ENCODE results near the gene TPP1. TPM values are rescaled to one million over a fixed set of nuclear protein-coding genes. Genes with fewer than 3 reads are reported as not detected.

The TPP1 gene
- total RNA-seq, 1 donor from 2014 or later = 37.7 TPM

GRCh38 chr11:6606471-6607189, 12.6 kb downstream of the TPP1 start:
- no peak for TF ChIP-seq CTCF (IDR thresholded peaks at IDR 0.05; ENCODE audit: partially characterized antibody, unreplicated experiment)
- Mint-ChIP-seq H3K4me3 (ENCODE audit: unreplicated experiment) (peak overlapping the region; percentile 81), H3K27ac (ENCODE audit: unreplicated experiment) (peak overlapping the region; percentile 88), H3K9me3 (ENCODE audit: unreplicated experiment) (peaks cover 8% of the 10 kb centered on the region), H3K4me1 (ENCODE audit: low read depth, unreplicated experiment) (peaks cover 16% of the 10 kb centered on the region), H3K27me3 (ENCODE audit: unreplicated experiment) (peaks cover 11% of the 10 kb centered on the region), H3K36me3 (ENCODE audit: unreplicated experiment) (no peaks in the 10 kb centered on the region)
- DNase-seq = peak; percentile 90

- H3K36me3 Mint-ChIP-seq (ENCODE audit: unreplicated experiment) = no peaks in the 10 kb centered on the region
- H3K4me3 Mint-ChIP-seq (ENCODE audit: unreplicated experiment) = no peak overlapping the region
- no peak for TF ChIP-seq CTCF (IDR thresholded peaks at IDR 0.05; ENCODE audit: partially characterized antibody, unreplicated experiment)
- peaks cover 16% of the 10 kb centered on the region for H3K4me1 Mint-ChIP-seq (ENCODE audit: low read depth, unreplicated experiment)
- DNase-seq = no peak
- H3K9me3 Mint-ChIP-seq (ENCODE audit: unreplicated experiment) = peaks cover 6% of the 10 kb centered on the region
- no peak overlapping the region for H3K27ac Mint-ChIP-seq (ENCODE audit: unreplicated experiment)
- peaks cover 4% of the 10 kb centered on the region for H3K27me3 Mint-ChIP-seq (ENCODE audit: unreplicated experiment)
Measured at GRCh38 chr11:6604790-6605189, 14.4 kb downstream of the TPP1 start.

- peak; percentile 55 for DNase-seq
- Mint-ChIP-seq H3K9me3 (ENCODE audit: unreplicated experiment) (peaks cover 6% of the 10 kb centered on the region), H3K27me3 (ENCODE audit: unreplicated experiment) (peaks cover 4% of the 10 kb centered on the region), H3K27ac (ENCODE audit: unreplicated experiment) (no peak overlapping the region), H3K36me3 (ENCODE audit: unreplicated experiment) (no peaks in the 10 kb centered on the region), H3K4me1 (ENCODE audit: low read depth, unreplicated experiment) (peaks cover 16% of the 10 kb centered on the region), H3K4me3 (ENCODE audit: unreplicated experiment) (no peak overlapping the region)
- TF ChIP-seq CTCF (IDR thresholded peaks at IDR 0.05; ENCODE audit: partially characterized antibody, unreplicated experiment) = no peak
Measured at GRCh38 chr11:6604081-6604626, 15.1 kb downstream of the TPP1 start.

GRCh38 chr11:6603287-6604080, 15.7 kb downstream of the TPP1 start, which contains the start of the genes ILK and RRP8:
TSS of gene ILK (plus strand) at chr11:6603774. CDS start at chr11:6604272, 498 bp downstream.
TSS of gene RRP8 (minus strand) at chr11:6603616. CDS start at chr11:6603502, 114 bp downstream.
- H3K36me3 Mint-ChIP-seq (ENCODE audit: unreplicated experiment) = no peaks in the 10 kb centered on the region
- TF ChIP-seq CTCF (IDR thresholded peaks at IDR 0.05; ENCODE audit: partially characterized antibody, unreplicated experiment) = no peak
- peaks cover 2% of the 10 kb centered on the region for H3K27me3 Mint-ChIP-seq (ENCODE audit: unreplicated experiment)
- H3K4me1 Mint-ChIP-seq (ENCODE audit: low read depth, unreplicated experiment) = peaks cover 16% of the 10 kb centered on the region
- H3K27ac Mint-ChIP-seq (ENCODE audit: unreplicated experiment) = peak within 1 kb of the TSS; percentile 10
- peaks cover 6% of the 10 kb centered on the region for H3K9me3 Mint-ChIP-seq (ENCODE audit: unreplicated experiment)
- DNase-seq = peak; percentile 92
- no peak within 1 kb of the TSS for H3K4me3 Mint-ChIP-seq (ENCODE audit: unreplicated experiment)
